GM23338 (cell line): ENCODE results near the gene MAST2. TPM values are rescaled to one million over a fixed set of nuclear protein-coding genes. Genes with fewer than 3 reads are reported as not detected.

Source experiments
- ATAC-seq: fragments of 200-7000 bp; cut with Tn5 transposase; 3 replicates; pipeline ENCODE4 v1.9.1; 2020
- DNase-seq: peaks from one replicate; pipeline ENCODE4 v3.0.0-alpha.2; 2015; ENCODE audit warnings: low spot score
- H2AFZ ChIP-seq: fragments of 200-600 bp; sonication (generic); 2 replicates; pipeline ENCODE4 v1.8.0; 2016; ENCODE audit warnings: antibody characterized with exemption, mild to moderate bottlenecking, moderate library complexity
- H3F3A ChIP-seq: fragments of 200-600 bp; sonication (generic); replicated peaks from 2 replicates; pipeline ENCODE4 v1.8.0; 2017; ENCODE audit warnings: antibody characterized with exemption, mixed run types, low read depth
- H3K27ac ChIP-seq: fragments of 200-600 bp; sonication (generic); 2 replicates; pipeline ENCODE4 v1.6.1; 2016; ENCODE audit warnings: low read depth
- H3K27me3 ChIP-seq: fragments of 200-600 bp; sonication (generic); 2 replicates; pipeline ENCODE4 v1.8.0; 2016; ENCODE audit warnings: mild to moderate bottlenecking, mixed run types, moderate library complexity; ENCODE audit not compliant: insufficient read depth
- H3K36me3 ChIP-seq: fragments of 200-600 bp; sonication (generic); 2 replicates; pipeline ENCODE4 v1.8.0; 2016; ENCODE audit warnings: mild to moderate bottlenecking; ENCODE audit not compliant: insufficient read depth
- H3K4me1 ChIP-seq: fragments of 200-600 bp; sonication (generic); 2 replicates; pipeline ENCODE4 v1.8.0; 2016; ENCODE audit warnings: mild to moderate bottlenecking, moderate library complexity; ENCODE audit not compliant: insufficient read depth
- H3K4me2 ChIP-seq: fragments of 200-600 bp; sonication (generic); 2 replicates; pipeline ENCODE4 v1.7.1; 2017; ENCODE audit warnings: mixed run types
- H3K4me3 ChIP-seq: fragments of 200-600 bp; sonication (generic); 2 replicates; pipeline ENCODE4 v1.6.1; 2016; ENCODE audit warnings: mixed run types
- H3K79me2 ChIP-seq: fragments of 200-600 bp; sonication (generic); replicated peaks from 2 replicates; pipeline ENCODE4 v1.8.0; 2017; ENCODE audit warnings: mild to moderate bottlenecking; ENCODE audit not compliant: insufficient read depth
- H3K9me2 ChIP-seq: fragments of 200-600 bp; sonication (generic); 2 replicates; pipeline ENCODE4 v1.8.0; 2017; ENCODE audit not compliant: insufficient read depth
- H4K20me1 ChIP-seq: fragments of 200-600 bp; sonication (generic); replicated peaks from 2 replicates; pipeline ENCODE4 v1.8.0; 2017; ENCODE audit warnings: mild to moderate bottlenecking; ENCODE audit not compliant: insufficient read depth
- H3K27ac Mint-ChIP-seq: 2 replicates; pipeline ENCODE4 v1.8.0; 2020; ENCODE audit warnings: inconsistent platforms, mild to moderate bottlenecking, moderate library complexity, mixed read lengths
- H3K27me3 Mint-ChIP-seq: 3 replicates; pipeline ENCODE4 v1.8.0; 2022; ENCODE audit warnings: low read depth, mild to moderate bottlenecking, moderate library complexity, mixed read lengths, inconsistent platforms; ENCODE audit not compliant: insufficient read depth, poor library complexity
- H3K36me3 Mint-ChIP-seq: 3 replicates; pipeline ENCODE4 v1.8.0; 2021; ENCODE audit warnings: low read depth, mild to moderate bottlenecking, inconsistent platforms, moderate library complexity, mixed read lengths
- H3K4me1 Mint-ChIP-seq: 3 replicates; pipeline ENCODE4 v1.8.0; 2020; ENCODE audit warnings: mild to moderate bottlenecking, inconsistent platforms, mixed read lengths
- H3K4me3 Mint-ChIP-seq: 3 replicates; pipeline ENCODE4 v1.8.0; 2021; ENCODE audit warnings: moderate library complexity, mild to moderate bottlenecking, inconsistent platforms, mixed read lengths
- H3K9me3 Mint-ChIP-seq: 3 replicates; pipeline ENCODE4 v1.8.0; 2020; ENCODE audit warnings: moderate library complexity, mild to moderate bottlenecking, inconsistent platforms, mixed read lengths
- CREB1 ChIP-seq: fragments of 250-450 bp; sonication (Bioruptor Pico); IDR thresholded peaks from 2 replicates; pipeline ENCODE4 v1.5.0; 2020; ENCODE audit warnings: low read depth, mild to moderate bottlenecking, moderate library complexity
- EZH2 ChIP-seq: fragments of 200-600 bp; sonication (generic); IDR thresholded peaks from one replicate; pipeline ENCODE4 v1.8.0; 2017; ENCODE audit warnings: antibody characterized with exemption, mild to moderate bottlenecking, low read depth; ENCODE audit not compliant: unreplicated experiment
- EZH2phosphoT487 ChIP-seq: fragments of 200-600 bp; sonication (generic); IDR thresholded peaks from one replicate; pipeline ENCODE4 v1.8.1; 2018; ENCODE audit warnings: antibody characterized with exemption; ENCODE audit not compliant: unreplicated experiment
- NANOG ChIP-seq: IDR thresholded peaks from 2 replicates; pipeline ENCODE4 v1.6.1; 2016; ENCODE audit warnings: antibody characterized with exemption, borderline replicate concordance
- POLR2AphosphoS5 ChIP-seq: IDR thresholded peaks from 2 replicates; pipeline ENCODE4 v1.6.1; 2016; ENCODE audit warnings: antibody characterized with exemption, low read depth
- STAT1 ChIP-seq: IDR thresholded peaks from one replicate; pipeline ENCODE4 v1.6.1; 2016; ENCODE audit warnings: antibody characterized with exemption; ENCODE audit not compliant: unreplicated experiment
- ZNF331 ChIP-seq: fragments of 250-450 bp; sonication (Bioruptor Pico); IDR thresholded peaks from 2 replicates; pipeline ENCODE4 v1.5.0; 2020; ENCODE audit warnings: low read depth, mild to moderate bottlenecking, moderate library complexity
- polyA plus RNA-seq: library from polyadenylated mRNA; unstranded; fragments of >200 nt; fragmentation: Nextera tagmentation; extraction: Ambion mirVana; gene quantifications from 2 replicates; pipeline ENCODE4 v1.2.1, GENCODE V29; 2016
- total RNA-seq: library from RNA; depleted of rRNA; stranded (reverse); fragments of >200 nt; shearing (Covaris generic); gene quantifications from 2 replicates; pipeline ENCODE4 v1.2.3, GENCODE V29; 2014
- TF ChIP-seq, protein P1 (sequence below): fragments of 250-450 bp; sonication (Bioruptor Pico); IDR thresholded peaks from 2 replicates; pipeline ENCODE4 v1.5.0; 2020; ENCODE audit warnings: mild to moderate bottlenecking, moderate library complexity
- TF ChIP-seq, protein P2 (sequence below): IDR thresholded peaks from 2 replicates; pipeline ENCODE4 v1.6.1; 2016; ENCODE audit warnings: antibody characterized with exemption

MAST2 gene
- total and polyA plus RNA-seq, 2 experiments from 2014 or later = 11.5 to 57.7 TPM

- TF ChIP-seq, protein P1, sequence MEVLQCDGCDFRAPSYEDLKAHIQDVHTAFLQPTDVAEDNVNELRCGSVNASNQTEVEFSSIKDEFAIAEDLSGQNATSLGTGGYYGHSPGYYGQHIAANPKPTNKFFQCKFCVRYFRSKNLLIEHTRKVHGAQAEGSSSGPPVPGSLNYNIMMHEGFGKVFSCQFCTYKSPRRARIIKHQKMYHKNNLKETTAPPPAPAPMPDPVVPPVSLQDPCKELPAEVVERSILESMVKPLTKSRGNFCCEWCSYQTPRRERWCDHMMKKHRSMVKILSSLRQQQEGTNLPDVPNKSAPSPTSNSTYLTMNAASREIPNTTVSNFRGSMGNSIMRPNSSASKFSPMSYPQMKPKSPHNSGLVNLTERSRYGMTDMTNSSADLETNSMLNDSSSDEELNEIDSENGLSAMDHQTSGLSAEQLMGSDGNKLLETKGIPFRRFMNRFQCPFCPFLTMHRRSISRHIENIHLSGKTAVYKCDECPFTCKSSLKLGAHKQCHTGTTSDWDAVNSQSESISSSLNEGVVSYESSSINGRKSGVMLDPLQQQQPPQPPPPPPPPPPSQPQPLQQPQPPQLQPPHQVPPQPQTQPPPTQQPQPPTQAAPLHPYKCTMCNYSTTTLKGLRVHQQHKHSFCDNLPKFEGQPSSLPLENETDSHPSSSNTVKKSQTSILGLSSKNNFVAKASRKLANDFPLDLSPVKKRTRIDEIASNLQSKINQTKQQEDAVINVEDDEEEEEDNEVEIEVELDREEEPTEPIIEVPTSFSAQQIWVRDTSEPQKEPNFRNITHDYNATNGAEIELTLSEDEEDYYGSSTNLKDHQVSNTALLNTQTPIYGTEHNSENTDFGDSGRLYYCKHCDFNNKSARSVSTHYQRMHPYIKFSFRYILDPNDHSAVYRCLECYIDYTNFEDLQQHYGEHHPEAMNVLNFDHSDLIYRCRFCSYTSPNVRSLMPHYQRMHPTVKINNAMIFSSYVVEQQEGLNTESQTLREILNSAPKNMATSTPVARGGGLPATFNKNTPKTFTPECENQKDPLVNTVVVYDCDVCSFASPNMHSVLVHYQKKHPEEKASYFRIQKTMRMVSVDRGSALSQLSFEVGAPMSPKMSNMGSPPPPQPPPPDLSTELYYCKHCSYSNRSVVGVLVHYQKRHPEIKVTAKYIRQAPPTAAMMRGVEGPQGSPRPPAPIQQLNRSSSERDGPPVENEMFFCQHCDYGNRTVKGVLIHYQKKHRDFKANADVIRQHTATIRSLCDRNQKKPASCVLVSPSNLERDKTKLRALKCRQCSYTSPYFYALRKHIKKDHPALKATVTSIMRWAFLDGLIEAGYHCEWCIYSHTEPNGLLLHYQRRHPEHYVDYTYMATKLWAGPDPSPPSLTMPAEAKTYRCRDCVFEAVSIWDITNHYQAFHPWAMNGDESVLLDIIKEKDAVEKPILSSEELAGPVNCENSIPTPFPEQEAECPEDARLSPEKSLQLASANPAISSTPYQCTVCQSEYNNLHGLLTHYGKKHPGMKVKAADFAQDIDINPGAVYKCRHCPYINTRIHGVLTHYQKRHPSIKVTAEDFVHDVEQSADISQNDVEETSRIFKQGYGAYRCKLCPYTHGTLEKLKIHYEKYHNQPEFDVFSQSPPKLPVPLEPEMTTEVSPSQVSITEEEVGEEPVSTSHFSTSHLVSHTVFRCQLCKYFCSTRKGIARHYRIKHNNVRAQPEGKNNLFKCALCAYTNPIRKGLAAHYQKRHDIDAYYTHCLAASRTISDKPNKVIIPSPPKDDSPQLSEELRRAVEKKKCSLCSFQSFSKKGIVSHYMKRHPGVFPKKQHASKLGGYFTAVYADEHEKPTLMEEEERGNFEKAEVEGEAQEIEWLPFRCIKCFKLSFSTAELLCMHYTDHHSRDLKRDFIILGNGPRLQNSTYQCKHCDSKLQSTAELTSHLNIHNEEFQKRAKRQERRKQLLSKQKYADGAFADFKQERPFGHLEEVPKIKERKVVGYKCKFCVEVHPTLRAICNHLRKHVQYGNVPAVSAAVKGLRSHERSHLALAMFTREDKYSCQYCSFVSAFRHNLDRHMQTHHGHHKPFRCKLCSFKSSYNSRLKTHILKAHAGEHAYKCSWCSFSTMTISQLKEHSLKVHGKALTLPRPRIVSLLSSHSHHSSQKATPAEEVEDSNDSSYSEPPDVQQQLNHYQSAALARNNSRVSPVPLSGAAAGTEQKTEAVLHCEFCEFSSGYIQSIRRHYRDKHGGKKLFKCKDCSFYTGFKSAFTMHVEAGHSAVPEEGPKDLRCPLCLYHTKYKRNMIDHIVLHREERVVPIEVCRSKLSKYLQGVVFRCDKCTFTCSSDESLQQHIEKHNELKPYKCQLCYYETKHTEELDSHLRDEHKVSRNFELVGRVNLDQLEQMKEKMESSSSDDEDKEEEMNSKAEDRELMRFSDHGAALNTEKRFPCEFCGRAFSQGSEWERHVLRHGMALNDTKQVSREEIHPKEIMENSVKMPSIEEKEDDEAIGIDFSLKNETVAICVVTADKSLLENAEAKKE = no peak
- TF ChIP-seq POLR2AphosphoS5 (no peak), EZH2phosphoT487 (no peak), ZNF331 (no peak), EZH2 (no peak)
These were observed 11.4 kb downstream of the MAST2 start (continued) for GRCh38 chr1:45814776-45815175.

DNA sequence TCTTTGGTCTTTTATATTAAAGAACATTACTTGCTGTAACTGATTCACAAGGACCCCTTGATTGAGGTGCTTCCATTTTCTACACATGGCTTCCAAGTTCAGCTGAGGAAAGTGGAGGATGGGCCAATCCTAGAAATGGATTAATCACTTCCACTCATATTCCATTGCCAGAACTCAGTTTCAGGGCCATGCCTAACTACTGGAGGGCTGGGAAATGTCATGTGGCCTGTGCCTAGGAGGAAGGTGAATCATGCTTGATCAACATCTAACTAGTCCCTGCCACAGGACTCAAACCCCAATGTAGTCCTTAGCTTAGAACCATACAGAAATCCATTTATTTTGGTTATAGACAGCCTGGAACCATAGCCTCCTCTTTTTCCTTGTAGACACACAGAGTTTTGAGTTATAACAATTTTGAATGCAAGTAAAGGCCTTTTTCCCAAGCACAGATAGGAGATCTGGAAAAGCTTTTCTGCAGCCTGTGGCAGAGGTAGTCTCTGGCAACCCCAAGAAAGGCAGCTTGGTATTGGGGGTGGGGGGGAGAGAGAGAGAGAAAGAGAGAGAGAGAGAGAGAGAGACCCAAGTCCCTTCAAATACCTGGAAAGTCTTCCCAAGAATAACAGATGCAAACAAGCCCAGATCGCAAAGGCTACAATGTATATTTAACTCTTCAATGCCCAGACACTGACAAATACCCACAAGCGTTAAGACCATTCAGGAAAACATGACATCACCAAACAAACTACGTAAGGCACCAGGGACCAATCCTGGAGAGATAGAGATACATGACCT, 12.5 kb downstream of the MAST2 start:
- DNase-seq = no peak
- H3K27ac Mint-ChIP-seq = no peak overlapping the region
- Histone ChIP-seq H3K79me2 (peaks cover 89% of the 10 kb centered on the region), H4K20me1 (peaks cover 22% of the 10 kb centered on the region), H3K4me1 (no peaks in the 10 kb centered on the region), H3K4me2 (no peak overlapping the region), H3K36me3 (no peaks in the 10 kb centered on the region), H2AFZ (no peak overlapping the region), H3K9me2 (no peaks in the 10 kb centered on the region), H3K27me3 (no peaks in the 10 kb centered on the region), H3F3A (no peaks in the 10 kb centered on the region), H3K27ac (no peak overlapping the region), H3K4me3 (no peak overlapping the region)
- no peaks in the 10 kb centered on the region for H3K9me3 Mint-ChIP-seq
- ATAC-seq = no peak
- no peaks in the 10 kb centered on the region for H3K4me1 Mint-ChIP-seq
- H3K4me3 Mint-ChIP-seq = no peak overlapping the region
- peaks cover 15% of the 10 kb centered on the region; the same call in 2 of the 3 replicates for H3K36me3 Mint-ChIP-seq
- no peaks in the 10 kb centered on the region for H3K27me3 Mint-ChIP-seq
- no peak for TF ChIP-seq STAT1
- TF ChIP-seq EZH2phosphoT487 = no peak
- no peak for TF ChIP-seq CREB1 (CRISPR knock-in tag)
- TF ChIP-seq NANOG = no peak
- no peak for TF ChIP-seq EZH2
- TF ChIP-seq, protein P2, sequence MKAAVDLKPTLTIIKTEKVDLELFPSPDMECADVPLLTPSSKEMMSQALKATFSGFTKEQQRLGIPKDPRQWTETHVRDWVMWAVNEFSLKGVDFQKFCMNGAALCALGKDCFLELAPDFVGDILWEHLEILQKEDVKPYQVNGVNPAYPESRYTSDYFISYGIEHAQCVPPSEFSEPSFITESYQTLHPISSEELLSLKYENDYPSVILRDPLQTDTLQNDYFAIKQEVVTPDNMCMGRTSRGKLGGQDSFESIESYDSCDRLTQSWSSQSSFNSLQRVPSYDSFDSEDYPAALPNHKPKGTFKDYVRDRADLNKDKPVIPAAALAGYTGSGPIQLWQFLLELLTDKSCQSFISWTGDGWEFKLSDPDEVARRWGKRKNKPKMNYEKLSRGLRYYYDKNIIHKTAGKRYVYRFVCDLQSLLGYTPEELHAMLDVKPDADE = no peak
